Peyer's patch (tissue), 4 donors: ENCODE measurements around the gene ZNF385D. TPM values are rescaled to one million over a fixed set of nuclear protein-coding genes. Genes with fewer than 3 reads are reported as not detected.

Experiments
- DNase-seq, 3 donors: peaks; one replicate each; pipeline ENCODE4 v3.0.0-alpha.2; 2017 to 2019
- H3K27ac ChIP-seq, 4 donors: fragments of 200-600 bp; sonication (generic); one replicate each; pipeline ENCODE4 v1.5.1; 2016 to 2019
- H3K27me3 ChIP-seq, 2 donors: fragments of 200-600 bp; sonication (generic); one replicate each; pipeline ENCODE4 v1.5.1; 2019
- H3K36me3 ChIP-seq, 3 donors: fragments of 200-600 bp; sonication (generic); one replicate each; pipeline ENCODE4 v1.5.1; 2016 to 2019
- H3K4me1 ChIP-seq, 4 donors: fragments of 200-600 bp; sonication (generic); one replicate each; pipeline ENCODE4 v1.5.1; 2016 to 2019
- H3K4me3 ChIP-seq, 4 donors: fragments of 200-600 bp; sonication (generic); 1 replicate in 3 of 4; 2 replicates in 1 of 4; pipeline ENCODE4 v1.5.1; 2016 to 2019; ENCODE audit warnings: mild to moderate bottlenecking in 1 of 4
- H3K9me3 ChIP-seq, 4 donors: fragments of 200-600 bp; sonication (generic); one replicate each; pipeline ENCODE4 v1.5.1; 2016 to 2019; ENCODE audit warnings: mild to moderate bottlenecking in 1 of 4
- CTCF ChIP-seq, 6 experiments: fragments of 450-650 bp in 4 of 6; fragments of 200-600 bp in 2 of 6; sonication (generic) in 1 of 6; IDR thresholded peaks; one replicate each; pipeline ENCODE4 v1.5.1; 2017 to 2019; ENCODE audit warnings: antibody characterized with exemption in 6 of 6, mild to moderate bottlenecking in 3 of 6, moderate library complexity in 1 of 6
- POLR2A ChIP-seq, 2 donors: fragments of 450-650 bp; IDR thresholded peaks; one replicate each; pipeline ENCODE4 v1.5.1; 2017; ENCODE audit warnings: antibody characterized with exemption in 2 of 2, mild to moderate bottlenecking in 2 of 2, moderate library complexity in 2 of 2
- total RNA-seq, 4 donors: library from RNA; depleted of rRNA; stranded (reverse); fragments of >200 nt; gene quantifications; one replicate each; pipeline ENCODE4 v1.1.0, GENCODE V29; 2016

ZNF385D gene
- total RNA-seq, 4 donors from 2014 or later, result 1.1 to 3.3 (median 1.8) TPM

GRCh38 chr3:21481991-21482390 is 269.0 kb downstream of the ZNF385D start:
- Histone ChIP-seq H3K27ac (no peak overlapping the region), H3K36me3 (no peaks in the 10 kb centered on the region), H3K9me3 (no peaks in the 10 kb centered on the region), H3K4me3 (no peak overlapping the region), H3K4me1 (no peaks in the 10 kb centered on the region), H3K27me3 (no peaks in the 10 kb centered on the region)
- TF ChIP-seq CTCF (IDR thresholded peaks at IDR 0.05) (no peak), POLR2A (IDR thresholded peaks at IDR 0.05) (no peak)
- DNase-seq, result no peak

DNA sequence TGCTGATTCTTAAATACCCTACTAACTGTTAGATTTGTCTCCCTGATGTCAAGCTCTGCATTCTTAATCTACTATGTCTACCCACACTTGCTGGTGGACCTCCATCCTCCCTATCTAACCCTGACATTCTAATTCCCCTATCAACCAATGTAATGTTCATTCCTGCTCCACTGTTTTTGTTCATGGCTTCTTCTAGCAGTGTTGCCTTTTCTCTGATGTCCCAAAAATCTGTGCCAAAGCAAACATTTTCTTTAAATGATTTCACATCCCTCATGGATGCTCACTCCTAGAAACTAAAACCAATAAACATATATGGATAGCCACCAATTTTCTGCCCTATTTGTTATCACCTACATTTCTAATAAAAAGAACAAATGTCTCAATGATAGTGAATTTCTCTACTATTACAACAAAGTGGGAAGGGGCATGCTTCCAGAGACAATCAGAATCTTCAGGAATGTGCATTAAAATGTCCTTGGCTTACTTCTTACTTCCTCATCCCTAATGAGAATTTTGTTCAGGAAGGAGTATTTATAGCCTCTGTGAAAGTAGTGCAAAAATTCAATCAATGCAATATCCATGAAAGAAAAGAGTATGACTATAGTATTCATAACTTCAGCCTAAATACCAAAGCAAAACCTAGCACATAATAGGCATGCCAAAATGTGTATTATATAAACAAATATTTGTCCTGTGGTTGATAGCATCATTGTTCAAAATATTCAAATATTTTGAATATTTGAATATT is 273.3 kb downstream of the ZNF385D start:
- Histone ChIP-seq H3K36me3 (no peaks in the 10 kb centered on the region), H3K27ac (no peak overlapping the region), H3K9me3 (no peaks in the 10 kb centered on the region), H3K4me1 (no peaks in the 10 kb centered on the region), H3K27me3 (no peaks in the 10 kb centered on the region), H3K4me3 (no peak overlapping the region)
- no peak for TF ChIP-seq CTCF (IDR thresholded peaks at IDR 0.05)
- TF ChIP-seq POLR2A (IDR thresholded peaks at IDR 0.05), result no peak
- DNase-seq, result no peak

DNA sequence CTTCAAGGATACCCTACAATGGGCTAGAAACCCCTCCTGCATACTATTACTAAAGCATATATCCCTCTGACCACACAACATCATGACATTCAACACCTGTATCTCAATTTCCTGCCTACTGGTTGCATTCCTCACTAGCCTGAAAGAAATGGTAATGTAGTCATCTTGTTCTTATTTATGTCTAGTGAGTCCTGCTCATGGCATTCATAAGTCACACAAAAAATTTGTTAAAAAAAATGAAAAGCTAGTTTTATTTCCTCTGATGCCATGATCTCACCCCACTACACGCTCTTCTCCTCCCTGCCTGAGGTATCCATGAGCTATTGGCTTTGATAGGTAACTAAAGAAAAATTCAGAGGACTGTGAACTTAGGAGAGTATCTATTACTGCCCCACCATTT is 284.5 kb downstream of the ZNF385D start:
- DNase-seq, result no peak
- H3K4me3 ChIP-seq, result no peak overlapping the region
- no peaks in the 10 kb centered on the region for H3K9me3 ChIP-seq
- no peaks in the 10 kb centered on the region for H3K27me3 ChIP-seq
- TF ChIP-seq POLR2A (IDR thresholded peaks at IDR 0.05) (no peak), CTCF (IDR thresholded peaks at IDR 0.05) (no peak)
- no peaks in the 10 kb centered on the region for H3K4me1 ChIP-seq
- H3K27ac ChIP-seq, result no peak overlapping the region
- H3K36me3 ChIP-seq, result no peaks in the 10 kb centered on the region

DNA sequence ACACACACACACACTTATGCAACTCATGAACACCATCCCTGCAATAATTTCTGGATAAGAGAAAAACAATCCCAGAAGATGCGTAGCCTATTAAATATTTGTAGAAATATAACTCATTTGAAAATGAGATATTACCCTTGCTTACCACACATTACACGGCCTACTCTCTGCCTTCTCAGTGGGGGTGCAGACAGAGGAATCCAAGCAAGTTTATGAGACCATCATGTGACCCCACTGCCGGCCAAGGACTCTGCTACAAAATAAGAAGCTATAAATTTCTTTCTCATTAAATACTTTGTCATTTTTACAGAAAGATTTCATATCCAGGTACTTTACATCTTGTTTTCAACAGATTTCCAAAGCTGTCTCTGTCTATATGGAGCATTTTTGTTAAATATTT is 286.3 kb downstream of the ZNF385D start:
- H3K27ac ChIP-seq, result no peak overlapping the region
- H3K4me3 ChIP-seq, result no peak overlapping the region
- no peaks in the 10 kb centered on the region for H3K9me3 ChIP-seq
- no peak for TF ChIP-seq POLR2A (IDR thresholded peaks at IDR 0.05)
- TF ChIP-seq CTCF (IDR thresholded peaks at IDR 0.05), result no peak
- no peaks in the 10 kb centered on the region for H3K4me1 ChIP-seq
- no peak for DNase-seq
- H3K36me3 ChIP-seq, result no peaks in the 10 kb centered on the region
- no peaks in the 10 kb centered on the region for H3K27me3 ChIP-seq

DNA sequence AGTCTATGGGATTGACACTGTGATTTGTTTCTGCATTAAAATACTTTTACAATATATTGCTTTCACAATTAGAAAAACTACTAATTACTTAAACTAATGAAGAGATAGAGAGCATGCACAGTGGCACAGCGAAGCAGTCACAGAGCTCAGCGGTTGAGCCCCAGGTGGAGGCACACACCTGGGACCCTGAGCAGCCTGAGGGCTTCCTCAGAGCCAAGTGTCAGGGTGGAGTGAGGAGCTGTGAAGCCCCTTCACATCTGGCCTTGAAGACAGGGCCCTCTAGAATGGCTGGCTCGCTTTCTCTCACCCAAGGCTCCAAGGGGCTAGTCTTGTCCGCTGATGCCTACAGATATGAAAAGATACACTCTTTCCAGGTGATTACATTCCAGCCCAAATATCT is 287.7 kb downstream of the ZNF385D start:
- no peak for TF ChIP-seq POLR2A (IDR thresholded peaks at IDR 0.05)
- no peaks in the 10 kb centered on the region for H3K4me1 ChIP-seq

GRCh38 chr3:21462141-21462540 is 288.9 kb downstream of the ZNF385D start:
- Histone ChIP-seq H3K4me1 (no peaks in the 10 kb centered on the region), H3K27ac (no peak overlapping the region), H3K4me3 (no peak overlapping the region), H3K36me3 (no peaks in the 10 kb centered on the region), H3K27me3 (no peaks in the 10 kb centered on the region), H3K9me3 (no peaks in the 10 kb centered on the region)
- TF ChIP-seq CTCF (IDR thresholded peaks at IDR 0.05) (no peak), POLR2A (IDR thresholded peaks at IDR 0.05) (no peak)
- no peak for DNase-seq

More for the DNA sequence above, 287.7 kb downstream of the ZNF385D start:
- Histone ChIP-seq H3K4me3 (no peak overlapping the region), H3K36me3 (no peaks in the 10 kb centered on the region), H3K27ac (no peak overlapping the region), H3K27me3 (no peaks in the 10 kb centered on the region), H3K9me3 (no peaks in the 10 kb centered on the region)
- no peak for DNase-seq
